T-helper 2 cell treated with Interferon-gamma antibody and Interleukin-4, amounts not matched to agents 5 μg/mL and 100 μg/mL, for 36 hours (primary cell): ENCODE measurements around the gene SHISA9.

Experiments
- DNase-seq: peaks from one replicate; pipeline ENCODE4 v3.0.0; 2021; ENCODE audit warnings: low spot score
- H3K27ac Mint-ChIP-seq: one replicate; pipeline ENCODE4 v1.8.0; 2021; ENCODE audit warnings: mild to moderate bottlenecking, mixed read lengths
- H3K27me3 Mint-ChIP-seq: one replicate; pipeline ENCODE4 v1.8.0; 2021; ENCODE audit warnings: low read depth, mixed read lengths
- H3K36me3 Mint-ChIP-seq: one replicate; pipeline ENCODE4 v1.8.0; 2021; ENCODE audit warnings: low read depth, mixed read lengths
- H3K4me1 Mint-ChIP-seq: one replicate; pipeline ENCODE4 v1.8.0; 2021; ENCODE audit warnings: low read depth, mixed read lengths
- H3K4me3 Mint-ChIP-seq: one replicate; pipeline ENCODE4 v1.8.0; 2022; ENCODE audit warnings: mild to moderate bottlenecking, moderate library complexity, mixed read lengths
- H3K9me3 Mint-ChIP-seq: one replicate; pipeline ENCODE4 v1.8.0; 2021; ENCODE audit warnings: mixed read lengths

SHISA9 gene

DNA sequence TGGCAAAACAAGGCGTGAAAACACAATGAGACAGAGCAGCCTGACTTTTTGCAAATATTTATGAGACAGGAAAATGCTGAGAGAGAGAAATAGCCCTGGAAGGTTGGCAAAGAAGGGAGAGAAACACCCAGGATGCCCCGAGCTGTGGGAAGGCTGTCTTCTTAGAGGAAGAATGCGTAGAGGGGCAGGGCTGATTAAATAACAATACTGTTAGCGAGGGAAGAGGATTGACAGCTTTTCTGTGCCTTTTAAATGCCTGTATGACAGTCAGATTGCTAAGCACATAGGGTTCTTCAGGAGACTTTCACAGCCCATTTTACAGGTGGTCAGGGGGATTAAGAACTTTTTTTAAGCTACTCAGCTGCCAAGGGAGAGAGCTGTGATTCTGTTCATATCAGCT is 219.2 kb downstream of the SHISA9 start:
- Mint-ChIP-seq H3K4me1 (no peaks in the 10 kb centered on the region), H3K36me3 (no peaks in the 10 kb centered on the region), H3K27ac (no peak overlapping the region), H3K9me3 (peaks cover 10% of the 10 kb centered on the region), H3K27me3 (no peaks in the 10 kb centered on the region), H3K4me3 (no peak overlapping the region)
- no peak for DNase-seq

DNA sequence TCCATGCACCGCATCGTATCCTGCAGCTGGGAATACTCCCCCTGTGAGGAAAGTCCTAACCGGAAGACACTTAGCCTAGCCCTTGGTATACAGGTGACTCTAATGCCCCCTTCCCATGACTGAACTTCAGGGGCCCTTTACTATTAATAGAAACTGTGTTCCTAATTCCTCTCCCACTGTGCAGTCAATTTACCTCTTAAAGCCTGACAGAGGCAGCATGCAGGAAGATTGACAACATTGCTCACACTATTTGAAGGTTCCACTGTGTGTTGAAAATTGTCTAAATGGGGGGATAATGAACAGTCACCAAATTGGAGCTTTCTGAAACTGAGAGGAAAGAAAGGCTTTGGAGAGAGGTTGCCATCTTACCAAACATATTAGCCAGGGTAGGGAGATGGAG is 222.6 kb downstream of the SHISA9 start:
- Mint-ChIP-seq H3K27ac (no peak overlapping the region), H3K9me3 (peaks cover 3% of the 10 kb centered on the region), H3K27me3 (no peaks in the 10 kb centered on the region), H3K4me3 (no peak overlapping the region), H3K36me3 (no peaks in the 10 kb centered on the region), H3K4me1 (no peaks in the 10 kb centered on the region)
- no peak for DNase-seq

- no peak for DNase-seq
- Mint-ChIP-seq H3K4me1 (no peaks in the 10 kb centered on the region), H3K4me3 (no peak overlapping the region), H3K36me3 (no peaks in the 10 kb centered on the region), H3K27ac (no peak overlapping the region), H3K27me3 (no peaks in the 10 kb centered on the region), H3K9me3 (no peaks in the 10 kb centered on the region)
Observed at GRCh38 chr16:13127144-13127543, 225.7 kb downstream of the SHISA9 start.

GRCh38 chr16:13130586-13130985 is 229.2 kb downstream of the SHISA9 start:
- no peak for DNase-seq
- Mint-ChIP-seq H3K27ac (no peak overlapping the region), H3K9me3 (peaks cover 13% of the 10 kb centered on the region), H3K36me3 (no peaks in the 10 kb centered on the region), H3K27me3 (no peaks in the 10 kb centered on the region), H3K4me1 (no peaks in the 10 kb centered on the region), H3K4me3 (no peak overlapping the region)

DNA sequence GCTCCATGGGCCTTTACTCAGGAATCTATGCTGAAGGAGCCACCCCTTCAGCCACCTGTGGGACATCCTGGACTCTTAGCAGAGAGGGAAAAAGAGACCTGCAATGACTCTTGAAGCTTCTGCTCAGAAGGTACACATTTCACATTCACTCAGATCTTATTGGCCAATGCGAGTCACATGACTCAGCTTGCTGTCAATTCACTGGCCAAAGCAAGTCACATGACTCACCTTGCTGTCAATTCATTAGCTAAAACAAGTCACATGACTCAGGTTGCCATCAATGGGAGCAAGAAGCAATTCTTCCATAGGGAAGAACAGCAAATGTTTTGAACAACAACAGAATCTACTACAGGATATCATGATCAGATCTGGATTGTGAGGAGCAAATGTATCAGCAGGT is 233.4 kb downstream of the SHISA9 start:
- no peak overlapping the region for H3K4me3 Mint-ChIP-seq
- H3K36me3 Mint-ChIP-seq = no peaks in the 10 kb centered on the region
- H3K27ac Mint-ChIP-seq = no peak overlapping the region
- no peak for DNase-seq
- H3K9me3 Mint-ChIP-seq = peaks cover 13% of the 10 kb centered on the region
- H3K4me1 Mint-ChIP-seq = no peaks in the 10 kb centered on the region
- H3K27me3 Mint-ChIP-seq = no peaks in the 10 kb centered on the region

GRCh38 chr16:13136901-13137300 is 235.5 kb downstream of the SHISA9 start:
- DNase-seq = no peak
- H3K4me3 Mint-ChIP-seq = no peak overlapping the region
- no peaks in the 10 kb centered on the region for H3K27me3 Mint-ChIP-seq
- H3K4me1 Mint-ChIP-seq = no peaks in the 10 kb centered on the region
- H3K27ac Mint-ChIP-seq = no peak overlapping the region
- H3K36me3 Mint-ChIP-seq = no peaks in the 10 kb centered on the region
- H3K9me3 Mint-ChIP-seq = peaks cover 13% of the 10 kb centered on the region

DNA sequence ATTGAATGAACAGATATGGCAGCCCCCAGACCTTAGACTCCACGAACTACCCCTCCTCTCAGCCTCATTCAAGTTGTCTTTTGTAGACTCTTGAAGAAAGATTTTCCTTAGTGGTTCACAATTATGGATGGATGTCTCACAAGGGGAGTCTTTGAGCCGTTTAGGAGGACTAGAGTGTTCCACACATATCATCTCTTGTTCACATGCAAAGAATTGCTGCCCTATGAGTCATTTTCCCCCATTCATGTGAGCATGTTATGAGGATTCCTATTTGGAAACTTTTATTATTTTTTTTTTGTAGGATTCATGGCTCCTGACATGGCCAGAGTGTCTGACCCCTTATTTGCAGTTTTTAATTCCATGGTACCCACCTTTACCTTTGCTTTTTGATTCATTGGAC is 237.1 kb downstream of the SHISA9 start:
- no peaks in the 10 kb centered on the region for H3K27me3 Mint-ChIP-seq
- H3K36me3 Mint-ChIP-seq = no peaks in the 10 kb centered on the region
- no peak overlapping the region for H3K4me3 Mint-ChIP-seq
- H3K9me3 Mint-ChIP-seq = peaks cover 5% of the 10 kb centered on the region
- H3K4me1 Mint-ChIP-seq = no peaks in the 10 kb centered on the region
- DNase-seq = no peak
- H3K27ac Mint-ChIP-seq = no peak overlapping the region

GRCh38 chr16:13139661-13140241 is 238.4 kb downstream of the SHISA9 start:
- Mint-ChIP-seq H3K27ac (no peak overlapping the region), H3K36me3 (no peaks in the 10 kb centered on the region), H3K4me1 (no peaks in the 10 kb centered on the region), H3K27me3 (no peaks in the 10 kb centered on the region), H3K4me3 (no peak overlapping the region), H3K9me3 (peaks cover 5% of the 10 kb centered on the region)
- no peak for DNase-seq

DNA sequence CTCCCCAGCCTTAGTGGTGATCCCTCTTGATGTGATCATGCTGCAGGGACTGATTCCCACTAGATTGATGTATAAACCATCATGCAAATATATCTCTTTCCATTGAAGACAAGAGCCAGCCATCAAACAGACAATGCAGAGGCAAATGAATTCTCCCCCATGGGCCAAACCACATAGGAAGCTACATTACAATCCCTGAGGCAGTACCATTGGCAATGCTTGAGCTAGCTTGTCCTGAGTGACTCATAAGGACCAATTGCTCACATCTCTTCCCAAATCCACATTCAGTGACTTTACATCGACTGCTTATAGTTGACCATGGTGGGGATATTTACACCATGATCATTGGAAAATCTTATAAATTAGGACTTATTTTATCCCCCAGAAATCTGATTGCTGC is 242.2 kb downstream of the SHISA9 start:
- H3K27ac Mint-ChIP-seq = no peak overlapping the region
- no peaks in the 10 kb centered on the region for H3K4me1 Mint-ChIP-seq
- no peaks in the 10 kb centered on the region for H3K36me3 Mint-ChIP-seq
- H3K9me3 Mint-ChIP-seq = peaks cover 14% of the 10 kb centered on the region
- DNase-seq = no peak
- H3K27me3 Mint-ChIP-seq = no peaks in the 10 kb centered on the region
- no peak overlapping the region for H3K4me3 Mint-ChIP-seq

GRCh38 chr16:13146829-13147228 is 245.4 kb downstream of the SHISA9 start:
- Mint-ChIP-seq H3K9me3 (peaks cover 20% of the 10 kb centered on the region), H3K27me3 (no peaks in the 10 kb centered on the region), H3K4me3 (no peak overlapping the region), H3K27ac (no peak overlapping the region), H3K4me1 (no peaks in the 10 kb centered on the region), H3K36me3 (no peaks in the 10 kb centered on the region)
- DNase-seq = no peak

DNA sequence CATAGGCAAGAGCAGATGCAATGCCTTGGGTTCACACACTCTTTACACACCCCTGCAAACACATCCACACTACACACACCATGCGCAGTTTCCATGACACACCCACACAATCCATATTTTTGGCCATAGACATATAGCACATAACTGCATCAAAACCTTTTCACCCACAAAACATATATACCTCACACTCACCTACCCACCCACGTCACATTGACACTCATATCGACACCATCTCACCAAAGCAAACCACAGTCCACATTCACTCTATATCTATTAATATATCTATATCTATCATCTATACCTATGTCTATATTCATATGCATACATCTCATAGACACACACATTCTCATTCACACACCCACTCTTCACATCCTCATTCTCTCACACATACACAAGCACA is 246.9 kb downstream of the SHISA9 start:
- no peak overlapping the region for H3K4me3 Mint-ChIP-seq
- H3K4me1 Mint-ChIP-seq = no peaks in the 10 kb centered on the region
- no peak for DNase-seq
- H3K27ac Mint-ChIP-seq = no peak overlapping the region
- H3K27me3 Mint-ChIP-seq = no peaks in the 10 kb centered on the region
- H3K9me3 Mint-ChIP-seq = peaks cover 26% of the 10 kb centered on the region
- no peaks in the 10 kb centered on the region for H3K36me3 Mint-ChIP-seq

DNA sequence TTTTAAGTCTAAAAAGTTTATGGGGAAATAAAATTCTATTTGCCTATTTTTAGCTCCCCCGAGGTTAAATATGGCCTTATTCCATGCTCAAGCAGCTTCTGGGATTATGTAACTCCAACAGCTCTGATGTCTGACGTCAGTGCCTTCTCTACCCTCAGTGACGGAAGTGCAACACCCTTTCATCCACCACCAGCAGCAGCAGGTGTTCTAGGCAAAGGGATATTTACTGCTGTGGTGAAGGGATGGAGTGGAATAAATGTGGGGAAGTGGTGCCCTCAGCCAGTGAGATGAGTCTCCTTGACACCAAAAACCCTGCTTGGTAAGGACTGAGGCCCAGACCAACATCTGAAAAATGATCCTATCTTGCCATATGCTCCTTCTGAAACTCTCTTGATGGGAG is 247.4 kb downstream of the SHISA9 start:
- H3K27ac Mint-ChIP-seq = no peak overlapping the region
- H3K9me3 Mint-ChIP-seq = peaks cover 26% of the 10 kb centered on the region
- no peak for DNase-seq
- H3K27me3 Mint-ChIP-seq = no peaks in the 10 kb centered on the region
- H3K4me3 Mint-ChIP-seq = no peak overlapping the region
- no peaks in the 10 kb centered on the region for H3K4me1 Mint-ChIP-seq
- no peaks in the 10 kb centered on the region for H3K36me3 Mint-ChIP-seq

- no peak overlapping the region for H3K4me3 Mint-ChIP-seq
- no peak for DNase-seq
- H3K36me3 Mint-ChIP-seq = no peaks in the 10 kb centered on the region
- H3K9me3 Mint-ChIP-seq = peaks cover 25% of the 10 kb centered on the region
- no peaks in the 10 kb centered on the region for H3K4me1 Mint-ChIP-seq
- H3K27me3 Mint-ChIP-seq = no peaks in the 10 kb centered on the region
- no peak overlapping the region for H3K27ac Mint-ChIP-seq
Observed at GRCh38 chr16:13150181-13150885, 248.9 kb downstream of the SHISA9 start.

GRCh38 chr16:13153696-13154095 is 252.3 kb downstream of the SHISA9 start:
- H3K9me3 Mint-ChIP-seq = peaks cover 20% of the 10 kb centered on the region
- no peak overlapping the region for H3K27ac Mint-ChIP-seq
- no peaks in the 10 kb centered on the region for H3K36me3 Mint-ChIP-seq
- H3K27me3 Mint-ChIP-seq = no peaks in the 10 kb centered on the region
- no peak for DNase-seq
- H3K4me3 Mint-ChIP-seq = no peak overlapping the region
- H3K4me1 Mint-ChIP-seq = no peaks in the 10 kb centered on the region

DNA sequence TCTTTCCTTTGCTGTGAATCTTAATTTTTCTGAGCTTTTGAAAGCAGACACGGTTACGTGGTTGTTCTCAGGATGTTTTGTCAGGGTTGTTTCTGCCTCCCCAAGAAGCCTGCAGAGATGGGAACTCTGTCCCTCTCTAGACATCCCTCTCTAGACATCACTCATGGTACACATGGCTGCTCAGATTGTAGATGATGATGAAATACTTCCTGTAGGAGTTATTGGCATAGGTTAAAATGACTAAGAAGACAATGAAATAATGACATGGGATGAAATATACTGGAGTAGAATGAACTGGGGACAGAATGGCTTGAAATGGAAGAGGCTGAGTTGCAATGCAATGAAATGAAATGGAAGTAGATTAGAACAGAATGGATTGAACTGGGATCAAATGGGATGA is 253.4 kb downstream of the SHISA9 start:
- Mint-ChIP-seq H3K36me3 (no peaks in the 10 kb centered on the region), H3K4me1 (no peaks in the 10 kb centered on the region), H3K4me3 (no peak overlapping the region), H3K27me3 (no peaks in the 10 kb centered on the region), H3K27ac (no peak overlapping the region), H3K9me3 (peaks cover 23% of the 10 kb centered on the region)
- no peak for DNase-seq
